Duodenal mucosa (tissue), 2 donors: ENCODE measurements around the gene SALL3.

Experiments
- H3K27ac ChIP-seq: one replicate; pipeline ENCODE4 v1.7.0; 2013; ENCODE audit warnings: low read depth, low read length
- H3K27me3 ChIP-seq, 2 donors: one replicate each; pipeline ENCODE4 v1.7.0; 2013; ENCODE audit warnings: low read length in 2 of 2, control low read depth in 1 of 2; ENCODE audit not compliant: insufficient read depth in 2 of 2, control insufficient read depth in 1 of 2
- H3K36me3 ChIP-seq, 2 donors: one replicate each; pipeline ENCODE4 v1.7.0; 2013; ENCODE audit warnings: low read length in 2 of 2, control low read depth in 1 of 2; ENCODE audit not compliant: insufficient read depth in 2 of 2, control insufficient read depth in 1 of 2
- H3K4me1 ChIP-seq, 2 donors: one replicate each; pipeline ENCODE4 v1.7.0; 2013; ENCODE audit warnings: low read length in 2 of 2, control low read depth in 1 of 2; ENCODE audit not compliant: insufficient read depth in 2 of 2, control insufficient read depth in 1 of 2
- H3K4me3 ChIP-seq, 2 donors: one replicate each; pipeline ENCODE4 v1.7.0; 2013; ENCODE audit warnings: low read length in 2 of 2, low read depth in 1 of 2
- H3K9ac ChIP-seq, 2 donors: one replicate each; pipeline ENCODE4 v1.7.0; 2013; ENCODE audit warnings: low read length in 2 of 2, low read depth in 1 of 2
- H3K9me3 ChIP-seq, 2 donors: one replicate each; pipeline ENCODE4 v1.7.0; 2013; ENCODE audit warnings: low read length in 2 of 2, control low read depth in 1 of 2; ENCODE audit not compliant: control insufficient read depth in 1 of 2

Gene SALL3

DNA sequence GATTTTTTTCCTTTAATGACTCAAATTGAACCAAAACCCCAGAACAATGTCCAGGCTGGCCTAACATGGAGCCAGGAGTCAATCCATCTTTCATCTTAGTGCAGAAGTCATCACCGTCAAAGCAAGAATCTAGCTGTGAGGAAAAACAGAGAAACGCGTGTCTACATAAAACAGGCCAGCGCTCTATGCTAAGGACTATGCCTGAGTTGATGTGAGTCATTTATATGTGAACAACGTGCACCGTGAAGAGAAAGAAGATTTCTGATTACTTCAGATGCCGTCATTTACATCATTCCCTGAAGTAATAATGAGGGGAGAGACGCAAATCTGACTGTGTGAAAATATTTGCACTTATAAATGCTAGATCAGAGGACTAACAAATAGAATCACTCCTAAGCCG, 34.0 kb upstream of the SALL3 start:
- H3K27ac ChIP-seq, result no peak overlapping the region
- H3K27me3 ChIP-seq, result no peaks in the 10 kb centered on the region
- no peak overlapping the region for H3K9ac ChIP-seq
- H3K36me3 ChIP-seq, result no peaks in the 10 kb centered on the region
- no peak overlapping the region for H3K4me3 ChIP-seq
- H3K9me3 ChIP-seq, result no peaks in the 10 kb centered on the region
- no peaks in the 10 kb centered on the region for H3K4me1 ChIP-seq

DNA sequence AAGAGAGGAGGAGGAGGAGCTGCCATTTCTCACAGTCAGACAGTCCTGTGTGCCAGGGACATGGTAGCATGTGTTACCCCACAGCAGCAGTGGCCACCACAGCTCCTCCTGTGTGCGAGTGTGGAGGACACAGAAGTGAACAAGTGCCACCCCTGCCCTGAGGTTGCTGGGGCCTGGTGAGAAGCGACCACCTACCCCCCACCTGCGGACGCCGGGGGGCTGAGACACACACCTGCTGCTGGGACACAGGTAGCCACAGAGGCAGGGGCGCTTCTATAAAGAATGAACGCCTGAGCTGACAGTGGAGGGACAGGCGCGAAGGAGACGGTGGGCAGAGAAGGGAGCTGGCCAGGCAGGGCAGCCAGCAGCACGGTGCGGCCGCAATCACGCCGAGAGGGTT, 32.3 kb upstream of the SALL3 start:
- H3K36me3 ChIP-seq, result no peaks in the 10 kb centered on the region
- H3K27me3 ChIP-seq, result no peaks in the 10 kb centered on the region
- H3K4me3 ChIP-seq, result no peak overlapping the region
- H3K27ac ChIP-seq, result no peak overlapping the region
- H3K9me3 ChIP-seq, result peaks cover 5 to 8% of the 10 kb centered on the region in 2 donors
- no peaks in the 10 kb centered on the region for H3K4me1 ChIP-seq
- H3K9ac ChIP-seq, result no peak overlapping the region

GRCh38 chr18:78948221-78948620, 31.4 kb upstream of the SALL3 start:
- H3K4me1 ChIP-seq, result no peaks in the 10 kb centered on the region
- H3K4me3 ChIP-seq, result no peak overlapping the region
- peaks cover 5 to 8% of the 10 kb centered on the region in 2 donors for H3K9me3 ChIP-seq
- no peak overlapping the region for H3K9ac ChIP-seq
- H3K27me3 ChIP-seq, result no peaks in the 10 kb centered on the region
- no peak overlapping the region for H3K27ac ChIP-seq
- no peaks in the 10 kb centered on the region for H3K36me3 ChIP-seq

DNA sequence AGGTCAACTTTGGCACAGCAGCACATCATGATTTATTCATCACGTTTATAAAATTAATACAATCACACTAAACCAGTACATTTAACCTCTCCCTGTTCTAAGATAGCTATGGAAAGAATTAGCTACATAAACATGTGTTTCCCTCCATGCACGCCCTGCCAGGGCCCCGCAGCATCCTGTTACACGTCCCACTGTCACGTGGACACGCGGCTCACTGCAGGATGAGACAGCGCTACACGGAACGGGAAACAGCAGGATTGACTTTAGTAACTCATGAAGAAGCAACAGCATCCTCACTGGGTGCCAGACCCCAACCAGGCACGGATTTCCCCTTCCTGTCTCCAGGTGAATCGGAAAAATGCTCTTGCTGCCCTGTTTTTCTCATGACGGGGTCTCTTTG, 30.9 kb upstream of the SALL3 start:
- H3K9ac ChIP-seq, result no peak overlapping the region
- no peak overlapping the region for H3K4me3 ChIP-seq
- no peaks in the 10 kb centered on the region for H3K36me3 ChIP-seq
- H3K4me1 ChIP-seq, result no peaks in the 10 kb centered on the region
- H3K9me3 ChIP-seq, result peaks cover 5 to 8% of the 10 kb centered on the region in 2 donors
- no peak overlapping the region for H3K27ac ChIP-seq
- H3K27me3 ChIP-seq, result no peaks in the 10 kb centered on the region

GRCh38 chr18:78949216-78949615, 30.4 kb upstream of the SALL3 start:
- Histone ChIP-seq H3K9me3 (peaks cover 5 to 8% of the 10 kb centered on the region in 2 donors), H3K27ac (no peak overlapping the region), H3K4me3 (no peak overlapping the region), H3K9ac (no peak overlapping the region), H3K4me1 (no peaks in the 10 kb centered on the region), H3K36me3 (no peaks in the 10 kb centered on the region), H3K27me3 (no peaks in the 10 kb centered on the region)

GRCh38 chr18:78950386-78950785, 29.2 kb upstream of the SALL3 start:
- no peaks in the 10 kb centered on the region for H3K4me1 ChIP-seq
- no peaks in the 10 kb centered on the region for H3K36me3 ChIP-seq
- peaks cover 5 to 8% of the 10 kb centered on the region in 2 donors for H3K9me3 ChIP-seq
- no peak overlapping the region for H3K4me3 ChIP-seq
- no peaks in the 10 kb centered on the region for H3K27me3 ChIP-seq
- H3K27ac ChIP-seq, result no peak overlapping the region
- no peak overlapping the region for H3K9ac ChIP-seq

DNA sequence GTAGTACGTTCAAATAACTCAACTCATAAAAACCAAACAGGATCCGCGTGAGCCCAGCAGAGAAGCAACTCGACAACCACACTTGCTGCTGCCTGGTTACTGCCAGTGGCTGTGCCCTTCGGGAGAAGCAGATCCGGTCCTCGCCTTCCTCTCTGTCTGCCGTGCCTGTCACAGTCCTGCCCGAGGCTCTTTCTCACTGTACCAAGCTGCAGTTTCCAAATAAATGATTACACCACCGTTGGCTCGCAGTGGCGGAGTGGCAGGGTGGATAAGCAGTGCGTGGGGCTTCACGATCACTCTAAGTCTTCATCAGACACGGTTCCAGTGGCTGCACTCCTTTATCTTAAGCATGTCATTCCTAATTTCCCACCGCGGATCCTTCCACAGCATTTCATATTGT, 26.1 kb upstream of the SALL3 start:
- Histone ChIP-seq H3K4me1 (no peaks in the 10 kb centered on the region), H3K27me3 (no peaks in the 10 kb centered on the region), H3K27ac (no peak overlapping the region), H3K36me3 (no peaks in the 10 kb centered on the region), H3K9me3 (peaks cover 5 to 8% of the 10 kb centered on the region in 2 donors), H3K4me3 (no peak overlapping the region), H3K9ac (no peak overlapping the region)

GRCh38 chr18:78955051-78955450, 24.6 kb upstream of the SALL3 start:
- Histone ChIP-seq H3K4me1 (no peaks in the 10 kb centered on the region), H3K27ac (no peak overlapping the region), H3K9ac (no peak overlapping the region), H3K27me3 (peaks cover 0 to 3% of the 10 kb centered on the region in 2 donors), H3K36me3 (no peaks in the 10 kb centered on the region), H3K9me3 (peaks cover 5 to 8% of the 10 kb centered on the region in 2 donors), H3K4me3 (no peak overlapping the region)

DNA sequence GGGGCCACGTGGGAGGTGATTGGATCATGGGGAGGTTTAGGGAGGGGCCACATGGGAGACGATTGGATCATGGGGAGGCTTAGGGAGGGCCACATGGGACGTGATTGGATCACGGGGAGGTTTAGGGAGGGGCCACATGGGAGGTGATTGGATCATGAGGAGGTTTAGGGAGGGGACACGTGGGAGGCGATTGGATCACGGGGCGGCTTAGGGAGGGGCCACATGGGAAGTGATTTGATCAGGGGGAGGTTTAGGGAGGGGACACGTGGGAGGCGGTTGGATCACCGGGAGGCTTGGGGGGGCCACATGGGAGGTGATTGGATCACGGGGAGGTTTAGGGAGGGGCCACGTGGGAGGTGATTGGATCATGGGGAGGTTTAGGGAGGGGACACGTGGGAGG, 22.5 kb upstream of the SALL3 start:
- H3K9ac ChIP-seq, result no peak overlapping the region
- H3K4me3 ChIP-seq, result no peak overlapping the region
- peaks cover 0 to 3% of the 10 kb centered on the region in 2 donors for H3K27me3 ChIP-seq
- H3K27ac ChIP-seq, result no peak overlapping the region
- H3K9me3 ChIP-seq, result peaks cover 0 to 4% of the 10 kb centered on the region in 2 donors
- no peaks in the 10 kb centered on the region for H3K36me3 ChIP-seq
- no peaks in the 10 kb centered on the region for H3K4me1 ChIP-seq

DNA sequence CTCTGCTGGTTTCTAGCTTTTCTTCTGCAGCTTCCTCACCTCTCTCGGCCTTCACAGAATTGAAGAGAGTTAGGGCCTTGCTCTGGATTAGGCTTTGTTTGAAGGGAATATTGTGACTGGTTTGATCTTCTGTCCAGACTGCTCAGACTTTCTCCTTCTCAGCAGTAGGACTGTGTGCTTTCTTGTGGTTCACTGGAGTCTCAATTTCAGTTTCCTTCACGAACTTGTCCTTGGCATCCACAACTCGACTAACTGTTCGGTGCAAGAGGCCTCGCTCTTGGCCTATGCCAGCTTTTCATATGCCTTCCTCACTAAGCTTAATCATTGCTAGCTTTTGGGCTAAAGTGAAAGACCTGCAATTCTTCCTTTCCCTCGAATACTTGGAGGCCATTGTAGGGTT, 18.9 kb upstream of the SALL3 start:
- Histone ChIP-seq H3K27me3 (peaks cover 0 to 3% of the 10 kb centered on the region in 2 donors), H3K27ac (no peak overlapping the region), H3K36me3 (no peaks in the 10 kb centered on the region), H3K9me3 (peaks cover 4 to 18% of the 10 kb centered on the region in 2 donors), H3K9ac (no peak overlapping the region), H3K4me1 (no peaks in the 10 kb centered on the region), H3K4me3 (no peak overlapping the region)

- Histone ChIP-seq H3K36me3 (no peaks in the 10 kb centered on the region), H3K27ac (no peak overlapping the region), H3K9ac (no peak overlapping the region), H3K9me3 (peaks cover 4 to 18% of the 10 kb centered on the region in 2 donors), H3K4me3 (no peak overlapping the region), H3K27me3 (peaks cover 0 to 3% of the 10 kb centered on the region in 2 donors), H3K4me1 (no peaks in the 10 kb centered on the region)
Measured at GRCh38 chr18:78962098-78962497, 17.5 kb upstream of the SALL3 start.
